ENCODE data around the gene PAMR1.
A peak's percentile ranks its signal among the peaks of the same experiment; 100 is the strongest.

Gene PAMR1

GRCh38 chr11:35483131-35483820 lies 42.1 kb downstream of the PAMR1 start:
- Histone ChIP-seq H3K27ac (ENCODE audit: low read depth, low read length, severe bottlenecking) (no peak overlapping the region), H3K9me3 (ENCODE audit: control insufficient read depth, low read length) (peaks cover 16% of the 10 kb centered on the region), H3K4me1 (ENCODE audit: control insufficient read depth, insufficient read depth, low read length, poor library complexity, severe bottlenecking) (peaks cover 2% of the 10 kb centered on the region), H3K36me3 (ENCODE audit: control insufficient read depth, insufficient read depth, low read length) (no peaks in the 10 kb centered on the region), H3K4me3 (ENCODE audit: extremely low read depth, insufficient read depth, low read length, poor library complexity, severe bottlenecking) (no peak overlapping the region)
- WGBS, 2 experiments (ENCODE audit: insufficient coverage in 2 of 2), result 100% methylated on average over 1 of the region's 3 CpGs; no CpG with 5 or more reads in 1 of the 2 experiments

- Histone ChIP-seq H3K4me1 (ENCODE audit: control insufficient read depth, insufficient read depth, low read length, poor library complexity, severe bottlenecking) (peaks cover 5% of the 10 kb centered on the region), H3K4me3 (ENCODE audit: extremely low read depth, insufficient read depth, low read length, poor library complexity, severe bottlenecking) (no peak overlapping the region), H3K9me3 (ENCODE audit: control insufficient read depth, low read length) (peaks cover 16% of the 10 kb centered on the region), H3K36me3 (ENCODE audit: control insufficient read depth, insufficient read depth, low read length) (no peaks in the 10 kb centered on the region), H3K27ac (ENCODE audit: low read depth, low read length, severe bottlenecking) (no peak overlapping the region)
- WGBS, 2 experiments (ENCODE audit: insufficient coverage in 2 of 2), result 95% methylated on average over 4 to 5 of the region's 5 CpGs
Measured at GRCh38 chr11:35479731-35480130, 45.7 kb downstream of the PAMR1 start.

GRCh38 chr11:35478471-35479091 lies 46.8 kb downstream of the PAMR1 start:
- H3K9me3 ChIP-seq (ENCODE audit: control insufficient read depth, low read length), result peaks cover 12% of the 10 kb centered on the region
- H3K27ac ChIP-seq (ENCODE audit: low read depth, low read length, severe bottlenecking), result no peak overlapping the region
- H3K36me3 ChIP-seq (ENCODE audit: control insufficient read depth, insufficient read depth, low read length), result no peaks in the 10 kb centered on the region
- no peak overlapping the region for H3K4me3 ChIP-seq (ENCODE audit: extremely low read depth, insufficient read depth, low read length, poor library complexity, severe bottlenecking)
- 71 to 87% methylated on average over 2 to 5 of the region's 7 CpGs for WGBS, 2 experiments (ENCODE audit: insufficient coverage in 2 of 2)
- H3K4me1 ChIP-seq (ENCODE audit: control insufficient read depth, insufficient read depth, low read length, poor library complexity, severe bottlenecking), result peaks cover 5% of the 10 kb centered on the region

GRCh38 chr11:35477901-35478300 lies 47.5 kb downstream of the PAMR1 start:
- Histone ChIP-seq H3K9me3 (ENCODE audit: control insufficient read depth, low read length) (peaks cover 7% of the 10 kb centered on the region), H3K36me3 (ENCODE audit: control insufficient read depth, insufficient read depth, low read length) (no peaks in the 10 kb centered on the region), H3K4me3 (ENCODE audit: extremely low read depth, insufficient read depth, low read length, poor library complexity, severe bottlenecking) (no peak overlapping the region), H3K27ac (ENCODE audit: low read depth, low read length, severe bottlenecking) (peak overlapping the region; percentile 16), H3K4me1 (ENCODE audit: control insufficient read depth, insufficient read depth, low read length, poor library complexity, severe bottlenecking) (peaks cover 5% of the 10 kb centered on the region)
- 14 to 37% methylated on average over 2 of the region's 4 CpGs for WGBS, 2 experiments (ENCODE audit: insufficient coverage in 2 of 2)

GRCh38 chr11:35474688-35475087 lies 50.7 kb downstream of the PAMR1 start:
- peaks cover 5% of the 10 kb centered on the region for H3K4me1 ChIP-seq (ENCODE audit: control insufficient read depth, insufficient read depth, low read length, poor library complexity, severe bottlenecking)
- H3K36me3 ChIP-seq (ENCODE audit: control insufficient read depth, insufficient read depth, low read length), result no peaks in the 10 kb centered on the region

GRCh38 chr11:35473795-35474374 lies 51.5 kb downstream of the PAMR1 start:
- H3K9me3 ChIP-seq (ENCODE audit: control insufficient read depth, low read length), result no peaks in the 10 kb centered on the region
- no peak overlapping the region for H3K27ac ChIP-seq (ENCODE audit: low read depth, low read length, severe bottlenecking)
- 77 to 89% methylated on average over 3 to 4 of the region's 7 CpGs for WGBS, 2 experiments (ENCODE audit: insufficient coverage in 2 of 2)

More at GRCh38 chr11:35474688-35475087, 50.7 kb downstream of the PAMR1 start:
- no peak overlapping the region for H3K4me3 ChIP-seq (ENCODE audit: extremely low read depth, insufficient read depth, low read length, poor library complexity, severe bottlenecking)
- 85 to 92% methylated on average over 2 to 3 of the region's 4 CpGs for WGBS, 2 experiments (ENCODE audit: insufficient coverage in 2 of 2)
- H3K27ac ChIP-seq (ENCODE audit: low read depth, low read length, severe bottlenecking), result no peak overlapping the region
- no peaks in the 10 kb centered on the region for H3K9me3 ChIP-seq (ENCODE audit: control insufficient read depth, low read length)

GRCh38 chr11:35470616-35471015 lies 54.8 kb downstream of the PAMR1 start:
- Histone ChIP-seq H3K9me3 (ENCODE audit: control insufficient read depth, low read length) (no peaks in the 10 kb centered on the region), H3K4me3 (ENCODE audit: extremely low read depth, insufficient read depth, low read length, poor library complexity, severe bottlenecking) (no peak overlapping the region), H3K36me3 (ENCODE audit: control insufficient read depth, insufficient read depth, low read length) (no peaks in the 10 kb centered on the region), H3K27ac (ENCODE audit: low read depth, low read length, severe bottlenecking) (no peak overlapping the region), H3K4me1 (ENCODE audit: control insufficient read depth, insufficient read depth, low read length, poor library complexity, severe bottlenecking) (no peaks in the 10 kb centered on the region)
- 92% methylated on average over 11 to 13 of the region's 13 CpGs for WGBS, 2 experiments (ENCODE audit: insufficient coverage in 2 of 2)

More at GRCh38 chr11:35473795-35474374, 51.5 kb downstream of the PAMR1 start:
- Histone ChIP-seq H3K36me3 (ENCODE audit: control insufficient read depth, insufficient read depth, low read length) (no peaks in the 10 kb centered on the region), H3K4me1 (ENCODE audit: control insufficient read depth, insufficient read depth, low read length, poor library complexity, severe bottlenecking) (peaks cover 5% of the 10 kb centered on the region), H3K4me3 (ENCODE audit: extremely low read depth, insufficient read depth, low read length, poor library complexity, severe bottlenecking) (no peak overlapping the region)

- H3K4me1 ChIP-seq (ENCODE audit: control insufficient read depth, insufficient read depth, low read length, poor library complexity, severe bottlenecking), result no peaks in the 10 kb centered on the region
- H3K9me3 ChIP-seq (ENCODE audit: control insufficient read depth, low read length), result no peaks in the 10 kb centered on the region
- no peaks in the 10 kb centered on the region for H3K36me3 ChIP-seq (ENCODE audit: control insufficient read depth, insufficient read depth, low read length)
- H3K4me3 ChIP-seq (ENCODE audit: extremely low read depth, insufficient read depth, low read length, poor library complexity, severe bottlenecking), result no peak overlapping the region
- H3K27ac ChIP-seq (ENCODE audit: low read depth, low read length, severe bottlenecking), result no peak overlapping the region
- 95 to 96% methylated on average over 3 of the region's 3 CpGs for WGBS, 2 experiments (ENCODE audit: insufficient coverage in 2 of 2)
Measured at GRCh38 chr11:35466058-35466457, 59.4 kb downstream of the PAMR1 start.

- H3K4me3 ChIP-seq (ENCODE audit: extremely low read depth, insufficient read depth, low read length, poor library complexity, severe bottlenecking), result no peak overlapping the region
- no peaks in the 10 kb centered on the region for H3K36me3 ChIP-seq (ENCODE audit: control insufficient read depth, insufficient read depth, low read length)
- WGBS, 2 experiments (ENCODE audit: insufficient coverage in 2 of 2), result no CpG with 5 or more reads among the region's 1 CpG
Measured at GRCh38 chr11:35464308-35464707, 61.1 kb downstream of the PAMR1 start.

GRCh38 chr11:35463331-35463751 lies 62.1 kb downstream of the PAMR1 start:
- WGBS, 2 experiments (ENCODE audit: insufficient coverage in 2 of 2), result 81 to 89% methylated on average over 10 to 12 of the region's 13 CpGs
- no peak overlapping the region for H3K27ac ChIP-seq (ENCODE audit: low read depth, low read length, severe bottlenecking)

More at GRCh38 chr11:35464308-35464707, 61.1 kb downstream of the PAMR1 start:
- no peaks in the 10 kb centered on the region for H3K4me1 ChIP-seq (ENCODE audit: control insufficient read depth, insufficient read depth, low read length, poor library complexity, severe bottlenecking)
- no peaks in the 10 kb centered on the region for H3K9me3 ChIP-seq (ENCODE audit: control insufficient read depth, low read length)
- H3K27ac ChIP-seq (ENCODE audit: low read depth, low read length, severe bottlenecking), result no peak overlapping the region

More at GRCh38 chr11:35463331-35463751, 62.1 kb downstream of the PAMR1 start:
- Histone ChIP-seq H3K36me3 (ENCODE audit: control insufficient read depth, insufficient read depth, low read length) (no peaks in the 10 kb centered on the region), H3K4me1 (ENCODE audit: control insufficient read depth, insufficient read depth, low read length, poor library complexity, severe bottlenecking) (no peaks in the 10 kb centered on the region), H3K9me3 (ENCODE audit: control insufficient read depth, low read length) (no peaks in the 10 kb centered on the region), H3K4me3 (ENCODE audit: extremely low read depth, insufficient read depth, low read length, poor library complexity, severe bottlenecking) (no peak overlapping the region)

Data from mesodermal cell (in vitro differentiated cells).